ENCODE data around the gene RTKN2.

- TF ChIP-seq REST (IDR thresholded peaks at IDR 0.05; ENCODE audit: insufficient read depth in 1 of 2, low read depth in 2 of 2, low read length in 2 of 2) (no peak), POLR2AphosphoS5 (IDR thresholded peaks at IDR 0.05; ENCODE audit: low read depth, low read length) (no peak)
Observed at GRCh38 chr10:62250594-62251198, 17.9 kb downstream of the RTKN2 start.

Measured in PFSK-1 (cell line).